GM12873 (cell line): Measurements from ENCODE around the gene WT1.

ENCODE experiments used
- TF ChIP-seq, protein P1 (sequence below): IDR thresholded peaks from 2 replicates; pipeline ENCODE4 v1.5.1; 2012; ENCODE audit warnings: low read depth, mild to moderate bottlenecking, moderate library complexity, low read length, control low read depth; ENCODE audit not compliant: insufficient read depth; ENCODE audit errors: missing control alignments

The WT1 gene

DNA sequence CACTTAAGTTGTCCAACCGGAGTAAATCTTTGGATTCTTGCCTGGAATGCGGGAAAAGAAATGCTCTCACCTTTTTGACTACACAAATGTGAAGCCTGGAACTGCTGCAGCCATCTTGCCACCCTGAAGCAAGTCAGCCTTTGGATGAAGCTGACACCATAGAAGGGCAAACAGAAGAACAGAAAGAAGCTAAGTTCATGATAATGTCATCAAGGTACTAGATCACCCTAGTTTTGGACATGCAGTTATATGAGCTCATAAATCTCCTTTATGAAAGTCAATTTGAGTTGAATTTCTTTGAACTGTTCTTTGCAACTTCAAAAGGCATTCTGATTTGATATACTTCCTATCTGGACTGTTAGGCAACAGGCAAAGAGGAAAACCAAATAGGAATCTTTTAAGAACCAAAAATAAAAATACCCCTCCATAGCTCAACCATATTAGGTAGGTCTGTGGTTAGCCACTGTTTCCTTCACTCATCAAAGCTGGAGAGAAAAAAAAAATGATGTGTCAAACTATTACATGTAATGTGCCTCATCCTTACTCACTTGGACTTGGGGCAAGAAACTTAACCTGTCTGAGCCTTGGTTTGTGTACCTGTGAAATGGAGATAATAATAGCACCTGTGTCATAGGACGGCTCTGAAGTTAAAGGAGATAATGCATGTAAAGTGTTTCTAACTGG lies 91.9 kb downstream of the WT1 start:
- TF ChIP-seq, protein P1, sequence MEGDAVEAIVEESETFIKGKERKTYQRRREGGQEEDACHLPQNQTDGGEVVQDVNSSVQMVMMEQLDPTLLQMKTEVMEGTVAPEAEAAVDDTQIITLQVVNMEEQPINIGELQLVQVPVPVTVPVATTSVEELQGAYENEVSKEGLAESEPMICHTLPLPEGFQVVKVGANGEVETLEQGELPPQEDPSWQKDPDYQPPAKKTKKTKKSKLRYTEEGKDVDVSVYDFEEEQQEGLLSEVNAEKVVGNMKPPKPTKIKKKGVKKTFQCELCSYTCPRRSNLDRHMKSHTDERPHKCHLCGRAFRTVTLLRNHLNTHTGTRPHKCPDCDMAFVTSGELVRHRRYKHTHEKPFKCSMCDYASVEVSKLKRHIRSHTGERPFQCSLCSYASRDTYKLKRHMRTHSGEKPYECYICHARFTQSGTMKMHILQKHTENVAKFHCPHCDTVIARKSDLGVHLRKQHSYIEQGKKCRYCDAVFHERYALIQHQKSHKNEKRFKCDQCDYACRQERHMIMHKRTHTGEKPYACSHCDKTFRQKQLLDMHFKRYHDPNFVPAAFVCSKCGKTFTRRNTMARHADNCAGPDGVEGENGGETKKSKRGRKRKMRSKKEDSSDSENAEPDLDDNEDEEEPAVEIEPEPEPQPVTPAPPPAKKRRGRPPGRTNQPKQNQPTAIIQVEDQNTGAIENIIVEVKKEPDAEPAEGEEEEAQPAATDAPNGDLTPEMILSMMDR, result no peak

DNA sequence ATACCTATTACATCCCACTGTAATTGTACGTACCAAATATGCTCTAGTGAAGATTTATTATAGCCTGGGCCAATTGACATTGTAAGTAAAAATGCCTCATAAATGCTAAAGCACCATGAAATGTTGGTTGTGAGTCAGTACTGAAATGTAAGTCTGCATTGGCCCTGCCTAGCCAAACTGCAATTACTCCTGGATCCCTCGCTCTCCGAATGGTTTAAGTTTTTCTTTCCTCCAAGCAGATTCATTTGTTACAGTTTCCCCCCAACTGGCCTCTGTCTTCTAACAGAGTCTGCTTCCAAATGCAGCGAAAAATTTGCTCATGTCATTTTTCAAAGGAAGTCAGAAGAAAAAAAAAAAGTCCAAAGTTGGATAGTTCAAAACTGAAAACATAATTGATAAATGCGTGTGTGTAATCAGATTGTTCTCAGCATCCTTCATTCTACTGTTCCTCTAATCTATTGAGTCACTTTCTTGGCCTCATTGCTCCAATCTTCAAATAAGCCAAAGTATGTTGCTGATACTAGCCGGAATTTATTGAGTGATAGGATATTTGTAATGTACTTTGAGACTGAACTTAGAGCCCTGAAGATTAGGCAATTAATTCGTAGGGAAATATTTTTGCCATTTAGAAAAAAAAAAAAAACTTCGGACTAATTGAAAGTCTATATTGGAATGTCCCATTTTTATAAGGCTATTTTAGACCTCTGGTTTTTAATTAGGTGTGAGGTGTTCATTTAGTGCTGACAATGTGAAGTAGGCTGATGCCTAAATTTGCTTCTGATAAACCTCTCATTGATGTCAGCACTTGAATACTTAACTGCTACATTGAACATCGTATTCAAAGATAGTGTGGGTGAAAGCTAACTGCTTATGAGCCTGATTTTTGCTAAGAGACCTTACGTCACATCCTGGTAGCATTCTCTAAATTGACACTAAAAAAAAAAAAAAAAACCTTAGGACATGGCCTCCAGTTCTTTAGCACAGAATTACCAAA lies 93.4 kb downstream of the WT1 start:
- TF ChIP-seq, protein P1, result no peak

DNA sequence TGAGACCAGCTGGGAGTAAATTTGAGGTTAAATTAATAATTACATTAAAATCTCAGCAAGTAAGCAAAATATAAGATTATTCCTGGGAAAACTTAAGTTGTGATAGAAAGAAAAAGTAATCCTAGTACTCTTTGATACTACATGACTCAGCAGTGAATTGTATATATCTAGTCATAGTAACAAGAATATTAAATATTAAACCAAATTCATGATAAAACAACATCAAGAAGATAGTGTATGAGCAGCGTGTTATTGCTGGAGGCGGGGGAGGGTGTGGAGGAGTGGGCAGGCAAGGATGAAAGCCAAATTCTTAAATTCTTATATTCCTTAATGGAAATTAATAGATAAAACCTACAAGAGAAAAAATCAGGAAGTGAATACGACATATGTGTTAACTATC lies 95.2 kb downstream of the WT1 start:
- TF ChIP-seq, protein P1, result no peak
